Bronchial epithelial cell (primary cell): ENCODE data around the gene ASB4. TPM values are rescaled to one million over a fixed set of nuclear protein-coding genes. Genes with fewer than 3 reads are reported as not detected.

ENCODE experiments used
- DNase-seq: peaks from one replicate; pipeline ENCODE4 v3.0.0-alpha.2; 2010; ENCODE audit warnings: low read depth
- FAIRE-seq: peaks from 2 replicates; lab custom pipeline; 2011; peaks lifted over from hg19 to GRCh38; lab: Jason Lieb, UNC
- H3K27me3 ChIP-seq: 2 replicates; pipeline ENCODE4 v1.5.1; 2011; ENCODE audit warnings: low read length; ENCODE audit not compliant: control insufficient read depth, insufficient read depth
- H3K36me3 ChIP-seq: 2 replicates; pipeline ENCODE4 v1.5.1; 2011; ENCODE audit warnings: low read length; ENCODE audit not compliant: control insufficient read depth, insufficient read depth
- H3K4me3 ChIP-seq: 2 replicates; pipeline ENCODE4 v1.5.1; 2011; ENCODE audit warnings: mild to moderate bottlenecking, low read depth, low read length, control low read depth
- CTCF ChIP-seq: IDR thresholded peaks from 2 replicates; pipeline ENCODE4 v1.5.1; 2011; ENCODE audit warnings: mild to moderate bottlenecking, moderate library complexity, low read length, control low read depth, inconsistent platforms; ENCODE audit not compliant: insufficient read depth, severe bottlenecking
- total RNA-seq: library from RNA; depleted of rRNA; stranded (reverse); fragments of >200 nt; gene quantifications from 2 replicates; pipeline ENCODE4 v1.2.1, GENCODE V29; 2014

The ASB4 gene
- total RNA-seq, 1 donor from 2014 or later: under 0.01 TPM

GRCh38 chr7:95578299-95578855 lies 92.6 kb downstream of the ASB4 start:
- no peak overlapping the region for H3K4me3 ChIP-seq
- no peaks in the 10 kb centered on the region for H3K36me3 ChIP-seq
- TF ChIP-seq CTCF: no peak
- no peaks in the 10 kb centered on the region for H3K27me3 ChIP-seq
- DNase-seq (peak; percentile 6), FAIRE-seq (no peak)

GRCh38 chr7:95579318-95579717 lies 93.6 kb downstream of the ASB4 start:
- Histone ChIP-seq H3K4me3 (no peak overlapping the region), H3K36me3 (no peaks in the 10 kb centered on the region), H3K27me3 (no peaks in the 10 kb centered on the region)
- no peak for DNase-seq
- no peak for TF ChIP-seq CTCF
- no peak for FAIRE-seq

- H3K27me3 ChIP-seq: no peaks in the 10 kb centered on the region
- H3K4me3 ChIP-seq: no peak overlapping the region
- no peak for TF ChIP-seq CTCF
- DNase-seq (no peak), FAIRE-seq (no peak)
- no peaks in the 10 kb centered on the region for H3K36me3 ChIP-seq
These were observed 95.7 kb downstream of the ASB4 start for GRCh38 chr7:95581467-95581866.

GRCh38 chr7:95582578-95583293 lies 97.0 kb downstream of the ASB4 start:
- TF ChIP-seq CTCF: no peak
- no peak for FAIRE-seq

DNA sequence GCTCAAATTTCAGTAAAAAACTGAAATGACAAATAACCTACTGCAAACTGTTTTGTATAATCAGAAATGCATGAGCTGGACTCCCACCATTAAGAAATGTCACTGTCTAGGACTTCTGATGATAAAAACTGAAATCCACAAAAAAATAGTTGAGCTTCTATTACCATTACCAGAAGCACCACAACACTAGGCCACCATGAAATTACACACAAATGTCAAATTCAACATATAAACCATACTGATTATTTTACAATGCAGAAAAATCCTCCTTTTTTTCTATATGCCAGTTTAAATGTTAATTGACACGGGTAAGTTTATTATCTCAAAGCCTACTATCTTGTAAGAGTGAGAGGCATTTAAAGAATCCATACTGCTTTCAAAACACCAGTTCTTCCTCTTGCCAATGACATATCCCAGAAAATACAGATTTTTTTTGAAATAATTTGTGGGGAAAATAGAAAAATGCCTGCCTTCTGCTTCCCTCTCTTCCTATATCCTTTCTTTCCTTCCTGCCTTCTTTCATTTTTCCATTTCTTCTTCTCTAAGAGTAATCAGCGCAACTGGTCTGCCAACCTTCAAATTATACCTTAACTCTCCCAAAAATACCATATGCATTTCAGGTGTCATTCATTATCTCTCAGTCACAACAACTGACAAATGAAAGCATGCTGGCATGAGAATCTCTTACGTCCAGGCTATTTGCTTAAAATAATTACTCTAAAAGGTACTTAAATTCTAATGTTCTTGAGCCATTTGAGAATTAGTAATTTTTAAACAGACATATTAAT lies 98.3 kb downstream of the ASB4 start:
- H3K4me3 ChIP-seq: no peak overlapping the region
- no peaks in the 10 kb centered on the region for H3K27me3 ChIP-seq
- H3K36me3 ChIP-seq: no peaks in the 10 kb centered on the region
- no peak for TF ChIP-seq CTCF
- DNase-seq: no peak
- FAIRE-seq: no peak

More at GRCh38 chr7:95582578-95583293, 97.0 kb downstream of the ASB4 start:
- no peaks in the 10 kb centered on the region for H3K36me3 ChIP-seq
- H3K4me3 ChIP-seq: no peak overlapping the region
- H3K27me3 ChIP-seq: no peaks in the 10 kb centered on the region
- no peak for DNase-seq
